Right lobe of liver (tissue), 6 donors: Measurements from ENCODE around the gene FGD4. TPM values are rescaled to one million over a fixed set of nuclear protein-coding genes. Genes with fewer than 3 reads are reported as not detected.

ENCODE experiments used
- ATAC-seq, 4 donors: fragments of 200-7000 bp; cut with Tn5 transposase; one replicate each; pipeline ENCODE4 v1.9.1; 2020; ENCODE audit warnings: mild to moderate bottlenecking in 4 of 4, moderate library complexity in 4 of 4
- DNase-seq, 3 donors: peaks; one replicate each; pipeline ENCODE4 v3.0.0-alpha.2; 2020
- H3K27ac ChIP-seq, 3 donors: fragments of 200-600 bp; one replicate each; pipeline ENCODE4 v1.8.0; 2022
- H3K27me3 ChIP-seq, 2 donors: fragments of 200-600 bp; one replicate each; pipeline ENCODE4 v1.8.0; 2022
- H3K36me3 ChIP-seq, 4 donors: fragments of 200-600 bp; sonication (generic) in 1 of 4; one replicate each; pipeline versions ENCODE4 v1.5.1 to v1.8.0; 2017 to 2022; ENCODE audit warnings: control low read depth in 1 of 4
- H3K4me1 ChIP-seq, 4 donors: fragments of 200-600 bp; sonication (generic) in 1 of 4; one replicate each; pipeline versions ENCODE4 v1.5.1 to v1.8.0; 2017 to 2022; ENCODE audit warnings: control low read depth in 1 of 4
- H3K4me3 ChIP-seq, 3 donors: fragments of 200-600 bp; one replicate each; pipeline ENCODE4 v1.8.0; 2022
- H3K9me3 ChIP-seq, 4 donors: fragments of 200-600 bp; sonication (generic) in 1 of 4; one replicate each; pipeline versions ENCODE4 v1.5.1 to v1.8.0; 2017 to 2022; ENCODE audit warnings: control low read depth in 1 of 4
- POLR2A ChIP-seq: fragments of 450-650 bp; IDR thresholded peaks from one replicate; pipeline ENCODE4 v1.6.1; 2017; ENCODE audit warnings: antibody characterized with exemption, mild to moderate bottlenecking
- WGBS: methylation state at CpG from one replicate; pipeline ENCODE4 v1.1.6; 2018; ENCODE audit warnings: low coverage, low lambda C conversion rate; ENCODE audit not compliant: insufficient coverage; ENCODE audit errors: missing lambda C conversion rate; 5-methylcytosine and 5-hydroxymethylcytosine counted together
- intact Hi-C, 2 donors: fragments of 100-400 bp; cut with DNase I; formaldehyde crosslinking; loops; one replicate each; pipeline versions ENCODE4 v1.11.2 to v1.14.1; 2022
- total RNA-seq, 6 experiments: library from RNA; depleted of rRNA in 2 of 6; stranded (reverse); fragments of >200 nt in 2 of 6; fragmentation: NEBNext Ultra II Directional in 3 of 6; extraction: Animal tissue kit (Norgen Biotek cat#: 25700) in 3 of 6; gene quantifications; one replicate each; pipeline versions ENCODE4 v1.1.0 to v1.2.4, GENCODE V29; 2016 to 2023
- TF ChIP-seq, protein P1 (sequence below), 4 donors: fragments of 200-600 bp in 3 of 4; fragments of 450-650 bp in 1 of 4; IDR thresholded peaks; one replicate each; pipeline versions ENCODE4 v1.5.1 to v1.8.0; 2016 to 2022; ENCODE audit warnings: antibody characterized with exemption in 4 of 4, mild to moderate bottlenecking in 2 of 4
- donor health status: DM: no; HTN: yes; CAD: no.
- donor health status: DM: no; HTN: no; CAD: no.
- donor health status: DM: no; HTN: no; CAD: no.
- donor health status: DM: no; HTN: yes; CAD: no.
- donor health status: DM: no; HTN: yes; CAD: no.

The FGD4 gene
- total RNA-seq, 6 experiments from 2014 or later: 15.1 to 29.3 (median 20.3) TPM

DNA sequence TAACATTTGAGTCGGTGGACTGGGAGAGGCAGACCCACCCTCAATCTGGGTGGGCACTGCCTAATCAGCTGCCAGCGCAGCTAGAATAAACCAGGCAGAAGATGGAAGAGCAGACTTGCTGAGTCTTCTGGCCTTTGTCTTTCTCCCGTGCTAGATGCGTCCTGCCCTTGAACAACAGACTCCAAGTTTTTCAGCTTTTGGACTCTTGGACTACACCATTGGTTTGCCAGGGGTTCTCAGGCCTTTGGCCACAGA is 252.5 kb downstream of the FGD4 start:
- Histone ChIP-seq H3K4me3 (no peak overlapping the region), H3K4me1 (peaks cover 0 to 13% (median 0%) of the 10 kb centered on the region in 4 donors), H3K9me3 (no peaks in the 10 kb centered on the region), H3K36me3 (no peaks in the 10 kb centered on the region), H3K27me3 (no peaks in the 10 kb centered on the region), H3K27ac (no peak overlapping the region)
- intact Hi-C loops: loop anchor here in 1 of 2 donors (10.0 kb wide), 1 partner anchor 287 kb away; no protein-coding TSS in a partner anchor
- 71% methylated on average over 3 of the region's 4 CpGs for WGBS
- TF ChIP-seq, protein P1, sequence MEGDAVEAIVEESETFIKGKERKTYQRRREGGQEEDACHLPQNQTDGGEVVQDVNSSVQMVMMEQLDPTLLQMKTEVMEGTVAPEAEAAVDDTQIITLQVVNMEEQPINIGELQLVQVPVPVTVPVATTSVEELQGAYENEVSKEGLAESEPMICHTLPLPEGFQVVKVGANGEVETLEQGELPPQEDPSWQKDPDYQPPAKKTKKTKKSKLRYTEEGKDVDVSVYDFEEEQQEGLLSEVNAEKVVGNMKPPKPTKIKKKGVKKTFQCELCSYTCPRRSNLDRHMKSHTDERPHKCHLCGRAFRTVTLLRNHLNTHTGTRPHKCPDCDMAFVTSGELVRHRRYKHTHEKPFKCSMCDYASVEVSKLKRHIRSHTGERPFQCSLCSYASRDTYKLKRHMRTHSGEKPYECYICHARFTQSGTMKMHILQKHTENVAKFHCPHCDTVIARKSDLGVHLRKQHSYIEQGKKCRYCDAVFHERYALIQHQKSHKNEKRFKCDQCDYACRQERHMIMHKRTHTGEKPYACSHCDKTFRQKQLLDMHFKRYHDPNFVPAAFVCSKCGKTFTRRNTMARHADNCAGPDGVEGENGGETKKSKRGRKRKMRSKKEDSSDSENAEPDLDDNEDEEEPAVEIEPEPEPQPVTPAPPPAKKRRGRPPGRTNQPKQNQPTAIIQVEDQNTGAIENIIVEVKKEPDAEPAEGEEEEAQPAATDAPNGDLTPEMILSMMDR (IDR thresholded peaks at IDR 0.05): no peak
- TF ChIP-seq POLR2A: no peak
- DNase-seq: no peak
- ATAC-seq: peak in 1 of 4 donors; percentile 11

DNA sequence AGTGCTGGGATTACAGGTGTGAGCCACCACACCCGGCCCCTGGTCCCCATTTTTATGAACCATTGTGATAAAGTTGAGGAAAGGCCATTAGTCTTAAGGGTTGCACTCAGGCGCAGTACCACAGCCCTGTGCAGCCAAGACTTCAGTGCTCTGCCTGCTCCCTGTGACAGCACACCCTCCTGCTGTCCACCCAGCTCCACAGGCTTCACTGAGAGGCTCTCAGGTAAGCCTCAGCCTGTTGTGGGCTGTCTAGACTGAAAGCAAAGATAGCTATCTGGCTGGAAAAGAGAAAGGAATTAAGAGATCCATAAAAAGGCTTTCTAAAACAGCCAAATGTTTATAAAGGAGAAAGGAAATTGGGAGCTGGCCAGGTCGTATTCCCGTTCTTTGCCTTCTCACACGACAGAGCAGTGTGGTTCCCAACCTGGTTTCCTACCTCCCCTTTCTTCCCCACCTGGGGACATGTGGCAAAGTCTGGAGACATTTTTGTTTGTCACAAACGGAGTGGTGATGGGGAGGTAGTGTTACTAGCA is 260.6 kb downstream of the FGD4 start:
- Histone ChIP-seq H3K27me3 (no peaks in the 10 kb centered on the region), H3K36me3 (no peaks in the 10 kb centered on the region), H3K4me3 (no peak overlapping the region), H3K4me1 (no peaks in the 10 kb centered on the region), H3K9me3 (no peaks in the 10 kb centered on the region), H3K27ac (no peak overlapping the region)
- no peak for ATAC-seq
- WGBS: 51% methylated on average over 6 of the region's 6 CpGs
- no peak for DNase-seq
- intact Hi-C loops: loop anchor here (5.0 to 10.0 kb wide), 3 partner anchors 205 to 298 kb away; no protein-coding TSS in a partner anchor
- TF ChIP-seq, protein P1 (IDR thresholded peaks at IDR 0.05): no peak
- TF ChIP-seq POLR2A: no peak

DNA sequence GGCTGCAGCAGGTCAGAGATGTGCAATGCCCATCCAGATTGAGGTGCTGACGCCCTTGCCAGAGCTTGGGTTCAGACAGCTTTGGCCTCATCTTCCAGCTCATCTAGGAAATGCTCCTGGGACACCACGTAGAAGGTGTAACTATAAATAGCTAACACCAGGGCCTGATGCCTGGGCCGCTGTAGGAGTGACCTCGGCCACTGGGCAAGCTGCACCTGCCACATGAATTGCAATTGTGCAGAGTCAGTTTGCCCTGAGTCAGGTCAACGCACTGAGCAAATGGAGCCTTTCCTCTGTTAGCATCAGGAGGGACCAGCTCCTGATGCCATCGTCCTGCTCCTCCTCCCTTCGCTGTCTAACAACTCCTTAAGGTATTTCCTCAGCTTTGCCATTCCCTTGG is 262.3 kb downstream of the FGD4 start:
- TF ChIP-seq, protein P1 (IDR thresholded peaks at IDR 0.05): no peak
- TF ChIP-seq POLR2A: no peak
- DNase-seq (no peak), ATAC-seq (no peak)
- intact Hi-C loops: loop anchor here in 1 of 2 donors (5.0 to 10.0 kb wide), 2 partner anchors 207 to 299 kb away; no protein-coding TSS in a partner anchor
- no peaks in the 10 kb centered on the region for H3K36me3 ChIP-seq
- H3K27me3 ChIP-seq: no peaks in the 10 kb centered on the region
- no CpG with 5 or more reads among the region's 7 CpGs for WGBS
- H3K4me1 ChIP-seq: no peaks in the 10 kb centered on the region
- no peak overlapping the region for H3K27ac ChIP-seq
- H3K4me3 ChIP-seq: no peak overlapping the region
- H3K9me3 ChIP-seq: no peaks in the 10 kb centered on the region

DNA sequence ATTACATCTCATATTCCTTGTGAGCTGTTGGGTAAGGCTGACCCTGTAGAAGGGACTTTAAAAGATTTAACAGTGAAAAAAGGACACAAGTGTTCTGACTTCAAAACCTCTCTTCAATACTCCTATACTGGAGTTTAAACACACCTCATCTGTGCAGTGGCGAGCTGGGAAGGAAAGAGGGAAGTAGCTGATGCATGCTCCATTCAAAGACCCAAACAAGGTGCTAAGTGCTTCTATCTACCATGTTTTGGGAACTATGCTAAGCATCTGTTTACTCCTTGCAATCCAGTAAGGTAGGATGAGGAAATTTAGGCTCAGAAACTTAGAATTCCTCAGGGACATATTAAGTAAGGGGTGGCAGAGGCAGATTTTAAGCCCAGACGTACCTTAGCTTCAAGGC is 263.3 kb downstream of the FGD4 start:
- DNase-seq (no peak), ATAC-seq (no peak)
- no peaks in the 10 kb centered on the region for H3K27me3 ChIP-seq
- 62% methylated on average over 2 of the region's 2 CpGs for WGBS
- intact Hi-C loops: loop anchor here in 1 of 2 donors (5.0 to 10.0 kb wide), 2 partner anchors 208 to 300 kb away; no protein-coding TSS in a partner anchor
- H3K4me3 ChIP-seq: no peak overlapping the region
- no peak overlapping the region for H3K27ac ChIP-seq
- TF ChIP-seq, protein P1 (IDR thresholded peaks at IDR 0.05): no peak
- TF ChIP-seq POLR2A: no peak
- H3K36me3 ChIP-seq: no peaks in the 10 kb centered on the region
- no peaks in the 10 kb centered on the region for H3K4me1 ChIP-seq
- no peaks in the 10 kb centered on the region for H3K9me3 ChIP-seq

DNA sequence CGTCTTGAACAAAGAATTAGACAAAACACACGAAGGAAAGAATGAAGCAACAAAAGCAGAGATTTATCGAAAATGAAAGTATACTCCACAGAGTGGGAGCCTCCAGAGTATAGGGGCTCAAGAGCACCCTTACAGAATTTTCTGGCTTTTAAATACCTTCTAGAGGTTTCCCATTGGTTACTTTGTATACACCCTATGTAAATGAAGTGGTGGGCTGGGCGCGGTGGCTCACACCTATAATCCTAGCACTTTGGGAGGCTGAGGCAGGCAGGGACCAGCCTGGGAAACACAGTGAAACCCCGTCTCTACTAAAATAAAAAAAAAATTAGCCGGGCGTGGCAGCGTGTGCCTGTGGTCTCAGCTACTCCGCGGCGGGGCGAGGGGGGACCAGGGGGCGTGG is 266.7 kb downstream of the FGD4 start:
- DNase-seq (no peak), ATAC-seq (no peak)
- intact Hi-C loops: loop anchor here in 1 of 2 donors (10.0 kb wide), 1 partner anchor 211 kb away; no protein-coding TSS in a partner anchor
- peak overlapping the region in 1 of 3 donors; percentile 21 for H3K4me3 ChIP-seq
- no peaks in the 10 kb centered on the region for H3K36me3 ChIP-seq
- no peak overlapping the region for H3K27ac ChIP-seq
- no peaks in the 10 kb centered on the region for H3K27me3 ChIP-seq
- no peaks in the 10 kb centered on the region for H3K9me3 ChIP-seq
- WGBS: 85% methylated on average over 10 of the region's 14 CpGs
- H3K4me1 ChIP-seq: no peaks in the 10 kb centered on the region
- TF ChIP-seq POLR2A: no peak
